Mucosa of rectum (tissue), 2 donors: ENCODE measurements around the gene BCOR.
A peak's percentile ranks its signal among the peaks of the same experiment; 100 is the strongest.

Experiments
- H3K27ac ChIP-seq, 2 donors: one replicate each; pipeline ENCODE4 v1.7.0; 2013; ENCODE audit warnings: inconsistent platforms in 2 of 2, low read depth in 2 of 2, low read length in 2 of 2
- H3K27me3 ChIP-seq, 2 donors: one replicate each; pipeline ENCODE4 v1.7.0; 2013; ENCODE audit warnings: low read length in 2 of 2; ENCODE audit not compliant: control insufficient read depth in 2 of 2, insufficient read depth in 2 of 2
- H3K36me3 ChIP-seq, 2 donors: one replicate each; pipeline ENCODE4 v1.7.0; 2013; ENCODE audit warnings: low read length in 2 of 2; ENCODE audit not compliant: control insufficient read depth in 2 of 2, insufficient read depth in 2 of 2
- H3K4me1 ChIP-seq, 2 donors: one replicate each; pipeline ENCODE4 v1.7.0; 2013; ENCODE audit warnings: low read length in 2 of 2, mild to moderate bottlenecking in 1 of 2; ENCODE audit not compliant: control insufficient read depth in 2 of 2, insufficient read depth in 2 of 2
- H3K4me3 ChIP-seq, 2 donors: one replicate each; pipeline ENCODE4 v1.7.0; 2013; ENCODE audit warnings: low read length in 2 of 2
- H3K9ac ChIP-seq, 2 donors: one replicate each; pipeline ENCODE4 v1.7.0; 2013; ENCODE audit warnings: low read length in 2 of 2, low read depth in 1 of 2, mild to moderate bottlenecking in 1 of 2
- H3K9me3 ChIP-seq, 2 donors: one replicate each; pipeline ENCODE4 v1.7.0; 2013; ENCODE audit warnings: low read length in 2 of 2; ENCODE audit not compliant: control insufficient read depth in 2 of 2
- donor health status: healthy.
- donor health status: Normal muscosa, but diverticular disease.

The BCOR gene

GRCh38 chrX:40084471-40085101, 13.2 kb downstream of the BCOR start:
- Histone ChIP-seq H3K36me3 (no peaks in the 10 kb centered on the region), H3K27ac (no peak overlapping the region), H3K9ac (no peak overlapping the region), H3K4me1 (peaks cover 16 to 32% of the 10 kb centered on the region in 2 donors), H3K4me3 (no peak overlapping the region), H3K9me3 (no peaks in the 10 kb centered on the region), H3K27me3 (peaks cover 5 to 14% of the 10 kb centered on the region in 2 donors)

- H3K9ac ChIP-seq, result peak overlapping the region in 1 of 2 donors; percentile 42
- H3K9me3 ChIP-seq, result no peaks in the 10 kb centered on the region
- H3K36me3 ChIP-seq, result no peaks in the 10 kb centered on the region
- peaks cover 5 to 14% of the 10 kb centered on the region in 2 donors for H3K27me3 ChIP-seq
- H3K4me3 ChIP-seq, result peak overlapping the region; percentile 44 to 55
- no peak overlapping the region for H3K27ac ChIP-seq
- peaks cover 16 to 32% of the 10 kb centered on the region in 2 donors for H3K4me1 ChIP-seq
Observed at GRCh38 chrX:40083979-40084359, 13.8 kb downstream of the BCOR start.

DNA sequence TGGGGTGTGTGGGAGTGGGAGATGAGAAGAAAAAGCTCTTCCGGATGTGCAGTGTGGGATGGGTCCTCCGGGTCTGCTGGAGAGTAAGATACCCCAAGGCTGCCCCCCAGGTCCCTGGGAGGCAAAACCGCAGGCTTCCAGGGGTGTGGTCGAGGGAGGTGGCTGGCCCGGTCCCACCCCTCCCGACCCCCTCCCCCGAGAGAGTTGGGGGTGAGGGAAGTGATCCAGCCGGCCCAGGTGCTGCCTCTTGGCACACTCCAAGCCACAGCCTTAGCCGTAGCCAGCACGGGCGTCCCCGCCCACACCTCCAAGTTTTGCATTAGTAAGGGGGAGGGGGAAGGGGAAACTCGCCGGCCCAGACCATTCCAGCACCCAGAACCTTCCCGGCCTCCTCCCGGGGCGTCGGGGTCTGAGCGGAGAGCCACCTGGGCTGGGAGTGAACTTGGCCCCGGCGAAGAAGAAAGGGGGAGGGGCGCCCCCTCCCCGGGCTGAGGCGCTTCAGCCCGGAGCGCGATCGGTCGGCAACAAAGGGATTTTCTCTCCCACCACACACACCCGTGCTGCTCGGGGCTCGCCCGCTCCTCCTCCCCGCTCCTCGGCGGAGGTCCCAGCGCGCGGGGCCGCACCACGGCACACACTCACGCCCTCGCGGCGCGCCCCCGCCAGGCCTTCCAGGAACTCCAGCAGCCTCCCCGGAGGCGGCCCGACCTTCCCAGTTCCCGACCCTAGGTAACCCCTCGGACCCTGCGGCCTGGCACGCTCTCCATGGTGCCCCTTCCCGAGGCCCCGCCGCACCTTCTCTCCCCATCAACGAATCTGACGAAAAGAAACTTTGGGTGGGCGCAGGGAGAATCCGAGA, 14.4 kb downstream of the BCOR start:
- Histone ChIP-seq H3K4me1 (peaks cover 16 to 32% of the 10 kb centered on the region in 2 donors), H3K27me3 (peaks cover 4 to 14% of the 10 kb centered on the region in 2 donors)

DNA sequence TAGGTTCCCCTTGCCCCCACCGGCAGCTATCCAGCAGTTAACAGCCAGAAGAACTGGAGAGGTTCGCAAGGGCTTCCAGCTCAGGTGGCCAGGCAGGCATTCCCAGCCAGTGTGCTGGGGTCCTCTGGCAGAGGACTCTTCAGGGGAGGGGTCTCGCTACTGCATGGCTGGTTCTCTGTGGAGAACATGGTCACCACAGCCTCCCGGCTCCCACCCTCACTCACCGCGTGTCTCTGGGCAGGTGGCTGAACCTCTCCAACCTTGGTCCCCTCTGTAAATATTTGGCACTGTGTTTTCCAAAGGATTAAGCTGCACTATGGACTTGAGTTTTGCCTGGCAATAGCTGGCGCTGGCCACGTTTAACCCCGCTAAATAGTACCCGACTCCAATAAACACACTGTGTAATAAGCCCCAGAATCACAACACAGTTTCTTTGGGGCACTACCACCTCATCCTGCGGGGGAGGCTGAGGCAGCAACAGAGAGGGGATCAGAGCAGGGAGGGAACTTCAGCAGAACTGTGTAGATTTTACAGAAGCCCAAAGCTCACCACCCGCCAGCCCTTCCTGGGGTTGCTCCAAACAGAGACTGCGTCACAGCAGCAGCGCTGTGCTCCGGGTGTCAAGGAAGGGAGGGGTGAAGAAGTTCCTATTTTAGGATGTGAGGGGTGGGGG, 15.2 kb downstream of the BCOR start:
- Histone ChIP-seq H3K27me3 (peaks cover 0 to 14% of the 10 kb centered on the region in 2 donors), H3K4me3 (peak overlapping the region in 1 of 2 donors; percentile 20), H3K4me1 (peaks cover 16 to 27% of the 10 kb centered on the region in 2 donors)

More for the DNA sequence above, 14.4 kb downstream of the BCOR start:
- no peaks in the 10 kb centered on the region for H3K36me3 ChIP-seq
- H3K27ac ChIP-seq, result no peak overlapping the region
- peak overlapping the region; percentile 44 to 55 for H3K4me3 ChIP-seq
- H3K9me3 ChIP-seq, result no peaks in the 10 kb centered on the region
- peak overlapping the region in 1 of 2 donors; percentile 42 for H3K9ac ChIP-seq

GRCh38 chrX:40081679-40082068, 16.1 kb downstream of the BCOR start:
- Histone ChIP-seq H3K36me3 (peaks cover 0 to 2% of the 10 kb centered on the region in 2 donors), H3K4me1 (peaks cover 16 to 27% of the 10 kb centered on the region in 2 donors), H3K9ac (no peak overlapping the region), H3K27ac (no peak overlapping the region), H3K4me3 (no peak overlapping the region), H3K9me3 (no peaks in the 10 kb centered on the region), H3K27me3 (peaks cover 0 to 12% of the 10 kb centered on the region in 2 donors)

More for the DNA sequence above, 15.2 kb downstream of the BCOR start:
- no peaks in the 10 kb centered on the region for H3K36me3 ChIP-seq
- no peak overlapping the region for H3K9ac ChIP-seq
- H3K9me3 ChIP-seq, result no peaks in the 10 kb centered on the region
- no peak overlapping the region for H3K27ac ChIP-seq

DNA sequence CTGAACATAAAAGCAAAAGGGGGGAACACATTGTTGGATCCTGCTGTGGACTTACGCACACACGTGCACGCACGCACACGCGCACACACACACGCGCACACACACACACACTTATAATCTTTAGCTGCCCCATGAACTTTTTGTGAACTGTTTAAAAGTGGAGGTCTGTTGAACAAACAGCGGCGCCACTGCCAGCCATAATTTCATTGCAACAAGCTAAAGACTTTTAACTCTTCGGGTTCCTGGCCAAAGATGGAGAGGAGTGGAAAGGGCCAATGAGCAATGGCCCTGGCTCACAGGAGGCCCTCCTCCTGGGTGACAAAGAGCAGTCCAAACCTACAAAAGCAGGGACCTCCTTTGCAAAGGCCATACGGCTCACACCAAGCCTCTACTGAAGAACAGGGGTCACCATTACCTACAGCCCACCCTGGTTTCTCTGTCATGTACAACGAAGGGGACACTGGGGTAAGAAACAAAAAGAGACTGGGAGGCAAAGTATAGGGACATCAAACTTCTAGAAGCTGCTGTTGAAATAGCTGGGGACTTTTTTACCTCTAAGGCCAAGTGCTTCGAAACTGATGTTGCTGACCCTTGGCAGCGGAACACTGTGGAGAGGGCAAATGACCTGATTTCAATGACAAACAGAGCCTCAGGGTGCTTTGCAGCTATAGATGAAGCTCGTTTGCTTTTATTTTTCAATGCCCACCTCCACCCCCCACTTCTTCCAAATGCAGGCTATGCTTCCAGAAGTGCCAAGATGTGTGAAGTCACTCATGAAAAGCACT, 16.7 kb downstream of the BCOR start:
- Histone ChIP-seq H3K9ac (no peak overlapping the region), H3K4me1 (peaks cover 15 to 27% of the 10 kb centered on the region in 2 donors), H3K4me3 (no peak overlapping the region), H3K27ac (no peak overlapping the region), H3K9me3 (no peaks in the 10 kb centered on the region), H3K27me3 (peaks cover 0 to 9% of the 10 kb centered on the region in 2 donors), H3K36me3 (peaks cover under 1 to 3% of the 10 kb centered on the region in 2 donors)

GRCh38 chrX:40079572-40079971, 18.2 kb downstream of the BCOR start:
- no peaks in the 10 kb centered on the region for H3K9me3 ChIP-seq
- H3K9ac ChIP-seq, result no peak overlapping the region
- peaks cover 4 to 14% of the 10 kb centered on the region in 2 donors for H3K36me3 ChIP-seq
- peaks cover 7 to 19% of the 10 kb centered on the region in 2 donors for H3K4me1 ChIP-seq
- peaks cover 0 to 6% of the 10 kb centered on the region in 2 donors for H3K27me3 ChIP-seq
- no peak overlapping the region for H3K4me3 ChIP-seq
- H3K27ac ChIP-seq, result no peak overlapping the region

- peaks cover 0 to 6% of the 10 kb centered on the region in 2 donors for H3K27me3 ChIP-seq
- H3K27ac ChIP-seq, result no peak overlapping the region
- no peaks in the 10 kb centered on the region for H3K9me3 ChIP-seq
- H3K9ac ChIP-seq, result no peak overlapping the region
- peaks cover 3 to 10% of the 10 kb centered on the region in 2 donors for H3K4me1 ChIP-seq
- peaks cover 9 to 23% of the 10 kb centered on the region in 2 donors for H3K36me3 ChIP-seq
- no peak overlapping the region for H3K4me3 ChIP-seq
Observed at GRCh38 chrX:40078489-40079227, 19.1 kb downstream of the BCOR start.

DNA sequence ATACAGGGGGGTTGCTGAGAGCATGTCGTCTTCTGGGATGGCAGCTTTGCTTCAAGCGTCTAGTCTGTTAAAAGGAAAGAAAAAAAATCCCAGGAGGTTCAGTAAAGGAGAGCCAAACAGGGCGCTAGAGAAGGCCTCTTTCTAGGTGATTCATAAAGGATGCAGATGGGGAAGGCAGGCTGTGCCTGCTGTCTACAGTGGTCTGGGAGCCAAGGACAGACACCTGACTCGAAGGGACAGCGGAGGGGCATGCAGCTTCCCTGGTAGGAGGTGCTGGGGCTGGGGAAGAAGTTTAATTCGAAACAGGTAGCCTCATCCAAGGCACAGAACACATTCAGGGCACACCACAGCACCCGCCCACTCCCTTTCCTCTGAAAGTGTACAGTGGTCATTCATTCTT, 19.9 kb downstream of the BCOR start:
- peaks cover 0 to 6% of the 10 kb centered on the region in 2 donors for H3K27me3 ChIP-seq
- no peak overlapping the region for H3K27ac ChIP-seq
- H3K4me1 ChIP-seq, result peaks cover 3 to 10% of the 10 kb centered on the region in 2 donors
- H3K4me3 ChIP-seq, result no peak overlapping the region
- H3K9me3 ChIP-seq, result no peaks in the 10 kb centered on the region
- H3K9ac ChIP-seq, result no peak overlapping the region
- H3K36me3 ChIP-seq, result peaks cover 15 to 29% of the 10 kb centered on the region in 2 donors
